BE2C (cell line): Measurements from ENCODE around the gene ANGPTL4.
"Not testable (repeated sequence)": the region's sequence is repeated elsewhere in the genome, so short reads cannot be mapped to it uniquely, and the experiment has no call there.

Experiments used
- DNase-seq: peaks from one replicate; pipeline ENCODE4 v3.0.0-alpha.2; 2020
- H3K27me3 ChIP-seq: fragments of 250-450 bp; sonication (Bioruptor Pico); 2 replicates; pipeline ENCODE4 v1.5.1; 2020; ENCODE audit warnings: mild to moderate bottlenecking
- H3K36me3 ChIP-seq: fragments of 250-450 bp; sonication (Bioruptor Pico); 2 replicates; pipeline ENCODE4 v1.5.1; 2020; ENCODE audit warnings: mild to moderate bottlenecking
- H3K4me1 ChIP-seq: fragments of 250-450 bp; sonication (Bioruptor Pico); 2 replicates; pipeline ENCODE4 v1.5.1; 2020
- H3K4me3 ChIP-seq: 2 replicates; pipeline ENCODE4 v1.5.1; 2011; ENCODE audit warnings: low read depth, low read length
- H3K9me3 ChIP-seq: fragments of 250-450 bp; sonication (Bioruptor Pico); 2 replicates; pipeline ENCODE4 v1.5.1; 2020
- CTCF ChIP-seq: IDR thresholded peaks from 2 replicates; pipeline ENCODE4 v1.5.1; 2012; ENCODE audit warnings: mild to moderate bottlenecking, low read depth, low read length

ANGPTL4 gene

GRCh38 chr19:8352134-8352827 is 11.7 kb upstream of the ANGPTL4 start:
- Histone ChIP-seq H3K36me3 (no peaks in the 10 kb centered on the region), H3K4me1 (no peaks in the 10 kb centered on the region; the same call in 1 of the 2 replicates), H3K9me3 (no peaks in the 10 kb centered on the region; the same call in 1 of the 2 replicates), H3K4me3 (no peak overlapping the region), H3K27me3 (peaks cover 21% of the 10 kb centered on the region)
- no peak for TF ChIP-seq CTCF
- no peak for DNase-seq

- not testable (repeated sequence) for H3K9me3 ChIP-seq, H3K4me1 ChIP-seq, DNase-seq, H3K4me3 ChIP-seq, H3K36me3 ChIP-seq
- peaks cover 21% of the 10 kb centered on the region for H3K27me3 ChIP-seq
Observed at GRCh38 chr19:8352845-8353244, 11.1 kb upstream of the ANGPTL4 start.

GRCh38 chr19:8355631-8356402 is 8.1 kb upstream of the ANGPTL4 start:
- DNase-seq, result no peak
- TF ChIP-seq CTCF, result no peak
- Histone ChIP-seq H3K27me3 (peaks cover 16% of the 10 kb centered on the region), H3K36me3 (no peaks in the 10 kb centered on the region), H3K4me1 (no peaks in the 10 kb centered on the region; the same call in 1 of the 2 replicates), H3K9me3 (no peaks in the 10 kb centered on the region; the same call in 1 of the 2 replicates), H3K4me3 (no peak overlapping the region)

GRCh38 chr19:8357007-8357521 is 6.9 kb upstream of the ANGPTL4 start:
- no peak for DNase-seq
- H3K9me3 ChIP-seq, result no peaks in the 10 kb centered on the region; the same call in 1 of the 2 replicates
- peaks cover 8% of the 10 kb centered on the region for H3K27me3 ChIP-seq
- H3K4me3 ChIP-seq, result no peak overlapping the region
- TF ChIP-seq CTCF, result no peak
- no peaks in the 10 kb centered on the region; the same call in none of the 2 replicates for H3K4me1 ChIP-seq
- no peaks in the 10 kb centered on the region for H3K36me3 ChIP-seq

- Histone ChIP-seq H3K27me3 (peaks cover 8% of the 10 kb centered on the region; the same call in 1 of the 2 replicates), H3K4me1 (no peaks in the 10 kb centered on the region; the same call in none of the 2 replicates), H3K36me3 (no peaks in the 10 kb centered on the region), H3K4me3 (no peak overlapping the region), H3K9me3 (no peaks in the 10 kb centered on the region; the same call in 1 of the 2 replicates)
- no peak for DNase-seq
- no peak for TF ChIP-seq CTCF
Observed at GRCh38 chr19:8358948-8359347, 5.0 kb upstream of the ANGPTL4 start.

GRCh38 chr19:8360196-8360595 is 3.8 kb upstream of the ANGPTL4 start:
- no peaks in the 10 kb centered on the region; the same call in 1 of the 2 replicates for H3K4me1 ChIP-seq
- DNase-seq, result no peak
- TF ChIP-seq CTCF, result no peak

More at GRCh38 chr19:8360196-8360595, 3.8 kb upstream of the ANGPTL4 start:
- Histone ChIP-seq H3K9me3 (no peaks in the 10 kb centered on the region; the same call in 1 of the 2 replicates), H3K27me3 (peaks cover 8% of the 10 kb centered on the region; the same call in 1 of the 2 replicates), H3K36me3 (no peaks in the 10 kb centered on the region), H3K4me3 (no peak overlapping the region)
